Activated naive CD4-positive, alpha-beta T cell treated with anti-CD3 and anti-CD28 coated beads, Interleukin-2, amount 50 U/mL, for 72 hours (primary cell): ENCODE data around the gene USPL1. TPM values are rescaled to one million over a fixed set of nuclear protein-coding genes. Genes with fewer than 3 reads are reported as not detected.
"Not testable (repeated sequence)": the region's sequence is repeated elsewhere in the genome, so short reads cannot be mapped to it uniquely, and the experiment has no call there.

Source experiments
- ATAC-seq, 2 donors: fragments of 150-1000 bp; cut with Tn5 transposase; 2 replicates each; pipeline ENCODE4 v1.10.0; 2021; ENCODE audit warnings: mild to moderate bottlenecking in 2 of 2, moderate library complexity in 2 of 2
- DNase-seq, 2 donors: peaks; one replicate each; pipeline ENCODE4 v3.0.0; 2021 to 2022; ENCODE audit warnings: low spot score in 2 of 2
- H3K27ac Mint-ChIP-seq, 2 donors: one replicate each; pipeline ENCODE4 v1.8.0; 2022; ENCODE audit warnings: mild to moderate bottlenecking in 2 of 2, mixed read lengths in 2 of 2
- H3K36me3 Mint-ChIP-seq, 2 donors: one replicate each; pipeline ENCODE4 v1.8.0; 2022; ENCODE audit warnings: mixed read lengths in 2 of 2
- H3K9me3 Mint-ChIP-seq, 2 donors: one replicate each; pipeline ENCODE4 v1.8.0; 2022; ENCODE audit warnings: mixed read lengths in 2 of 2
- total RNA-seq, 2 donors: library from RNA; stranded (reverse); gene quantifications; one replicate each; pipeline ENCODE4 v1.2.3, GENCODE V29; 2022

Gene USPL1
- total RNA-seq, 2 donors from 2014 or later: 15.4 to 18.8 TPM

DNA sequence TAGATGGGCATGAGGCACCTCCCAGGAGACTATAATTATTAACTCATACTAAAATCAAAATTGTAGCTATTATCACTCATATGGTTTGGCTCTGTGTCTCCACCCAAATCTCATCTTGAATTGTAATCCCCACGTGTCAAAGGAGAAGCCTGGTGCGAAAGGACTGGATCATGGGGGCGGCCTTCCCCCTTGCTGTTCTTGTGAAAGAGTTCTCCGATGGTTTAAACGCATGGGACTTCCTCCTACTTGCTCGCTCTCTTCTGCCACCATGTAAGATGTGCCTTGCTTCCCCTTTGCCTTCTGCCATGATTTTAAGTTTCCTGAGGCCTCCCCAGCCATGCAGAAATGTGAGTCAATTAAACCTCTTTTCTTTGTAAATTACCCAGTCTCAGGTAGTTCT lies 10.5 kb upstream of the USPL1 start:
- not testable (repeated sequence) for H3K36me3 Mint-ChIP-seq, H3K27ac Mint-ChIP-seq, DNase-seq, ATAC-seq, H3K9me3 Mint-ChIP-seq

DNA sequence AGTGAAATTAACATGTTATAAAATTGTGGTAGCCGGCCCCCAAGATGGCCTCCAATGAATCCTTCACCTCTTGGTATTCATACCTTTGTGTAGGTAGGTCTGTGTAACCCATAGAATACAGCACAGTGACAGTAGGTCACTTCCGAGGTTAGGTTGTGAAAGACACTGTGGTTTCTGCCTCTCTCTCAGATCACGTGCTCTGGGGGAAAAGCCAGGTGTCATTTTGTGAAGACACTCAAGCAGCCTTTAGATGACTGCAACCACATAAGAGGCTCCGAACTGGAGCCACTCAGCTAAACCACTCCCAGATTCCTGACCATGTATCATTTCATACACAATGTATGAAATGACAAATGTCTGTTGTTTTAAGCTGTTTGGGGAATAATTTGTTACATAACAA lies 9.8 kb upstream of the USPL1 start:
- Mint-ChIP-seq H3K36me3 (no peaks in the 10 kb centered on the region), H3K9me3 (no peaks in the 10 kb centered on the region), H3K27ac (no peak overlapping the region)
- DNase-seq (peak; percentile 29 to 73), ATAC-seq (peak; percentile 96 to 100)

DNA sequence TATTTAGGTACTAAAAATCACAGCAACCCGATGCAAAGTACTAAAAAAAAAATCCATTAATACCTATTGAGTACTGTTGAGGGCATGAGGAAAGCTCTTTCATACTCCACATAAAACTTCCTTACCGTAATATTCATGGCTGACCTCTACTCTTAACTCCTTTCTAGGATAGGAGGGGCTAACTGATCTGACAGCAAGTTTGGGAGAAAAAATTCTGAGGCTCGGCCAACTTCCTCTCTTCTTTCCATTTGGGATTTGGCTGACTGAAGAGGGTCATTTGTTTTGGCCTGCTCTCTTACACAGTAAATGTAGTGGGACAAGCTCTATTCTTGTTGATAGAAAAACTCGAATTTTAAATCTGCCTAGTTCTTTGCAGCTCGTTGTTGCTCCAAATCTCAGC lies 9.4 kb upstream of the USPL1 start:
- Mint-ChIP-seq H3K27ac (no peak overlapping the region), H3K9me3 (no peaks in the 10 kb centered on the region), H3K36me3 (no peaks in the 10 kb centered on the region)
- DNase-seq (no peak), ATAC-seq (no peak)

DNA sequence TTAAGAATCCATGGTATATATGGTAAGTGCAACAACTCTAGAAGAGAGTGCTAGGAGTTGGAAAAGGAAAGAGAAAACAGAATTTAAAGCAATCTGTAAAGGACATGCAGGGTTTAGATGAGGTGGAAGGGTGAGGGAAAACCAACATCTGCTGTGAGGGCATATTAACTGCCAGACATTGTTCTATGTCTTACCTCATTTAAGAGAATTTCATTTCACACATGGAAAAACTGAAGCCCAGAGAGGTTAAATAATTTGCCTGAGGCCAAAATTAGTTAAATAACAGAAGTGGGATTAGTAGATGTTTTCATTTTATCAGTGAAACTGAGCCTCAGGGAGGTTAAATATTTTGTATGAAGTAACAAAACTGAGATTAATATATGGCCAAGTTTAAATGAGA lies 7.4 kb upstream of the USPL1 start:
- DNase-seq (no peak), ATAC-seq (no peak)
- no peak overlapping the region for H3K27ac Mint-ChIP-seq
- H3K9me3 Mint-ChIP-seq: no peaks in the 10 kb centered on the region
- H3K36me3 Mint-ChIP-seq: peaks cover 0 to 5% of the 10 kb centered on the region in 2 donors

DNA sequence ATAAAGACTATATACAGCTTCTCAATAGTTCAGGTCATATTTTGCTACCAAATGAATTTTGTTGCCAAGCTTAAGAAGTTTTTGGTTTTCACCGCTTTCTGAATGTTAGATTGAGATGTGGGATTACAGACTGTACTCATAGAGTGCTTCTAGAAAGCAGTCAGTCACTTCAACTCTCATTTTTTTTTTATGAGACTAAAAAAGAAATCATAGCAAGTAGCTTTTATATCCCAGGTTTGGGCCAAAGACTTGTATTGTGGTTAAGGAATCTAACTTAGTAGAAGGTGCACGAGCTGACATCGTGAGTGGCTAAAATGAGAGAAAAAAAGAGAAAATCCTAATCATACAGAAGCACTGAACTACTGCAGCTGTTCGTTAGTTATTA lies 2.2 kb upstream of the USPL1 start:
- H3K27ac Mint-ChIP-seq: no peak overlapping the region
- DNase-seq: no peak
- ATAC-seq: no peak

GRCh38 chr13:30615866-30616541 lies 1.7 kb upstream of the USPL1 start:
- no peak overlapping the region for H3K27ac Mint-ChIP-seq
- H3K36me3 Mint-ChIP-seq: peaks cover 0 to 5% of the 10 kb centered on the region in 2 donors
- DNase-seq: no peak
- no peaks in the 10 kb centered on the region for H3K9me3 Mint-ChIP-seq
- no peak for ATAC-seq

More for the DNA sequence above, 2.2 kb upstream of the USPL1 start:
- Mint-ChIP-seq H3K36me3 (peaks cover 0 to 5% of the 10 kb centered on the region in 2 donors), H3K9me3 (no peaks in the 10 kb centered on the region)

- no peaks in the 10 kb centered on the region for H3K9me3 Mint-ChIP-seq
These were observed 799 bp upstream of the USPL1 start for GRCh38 chr13:30616927-30617314.

GRCh38 chr13:30618186-30618929 lies 638 bp downstream of the USPL1 start:
- DNase-seq (peak in 1 of 2 donors; percentile 28), ATAC-seq (no peak)
- Mint-ChIP-seq H3K27ac (no peak overlapping the region), H3K36me3 (peaks cover 5 to 6% of the 10 kb centered on the region in 2 donors), H3K9me3 (no peaks in the 10 kb centered on the region)

More at GRCh38 chr13:30616927-30617314, 799 bp upstream of the USPL1 start:
- ATAC-seq: peak; percentile 42 to 52
- Mint-ChIP-seq H3K27ac (no peak overlapping the region), H3K36me3 (peaks cover 0 to 5% of the 10 kb centered on the region in 2 donors)
- DNase-seq: peak in 1 of 2 donors; percentile 49

GRCh38 chr13:30618930-30619279 lies 1.2 kb downstream of the USPL1 start:
- Mint-ChIP-seq H3K9me3 (no peaks in the 10 kb centered on the region), H3K27ac (no peak overlapping the region), H3K36me3 (peaks cover 4 to 9% of the 10 kb centered on the region in 2 donors)
- DNase-seq: no peak
- no peak for ATAC-seq

GRCh38 chr13:30619731-30620130 lies 2.0 kb downstream of the USPL1 start:
- H3K9me3 Mint-ChIP-seq: no peaks in the 10 kb centered on the region

DNA sequence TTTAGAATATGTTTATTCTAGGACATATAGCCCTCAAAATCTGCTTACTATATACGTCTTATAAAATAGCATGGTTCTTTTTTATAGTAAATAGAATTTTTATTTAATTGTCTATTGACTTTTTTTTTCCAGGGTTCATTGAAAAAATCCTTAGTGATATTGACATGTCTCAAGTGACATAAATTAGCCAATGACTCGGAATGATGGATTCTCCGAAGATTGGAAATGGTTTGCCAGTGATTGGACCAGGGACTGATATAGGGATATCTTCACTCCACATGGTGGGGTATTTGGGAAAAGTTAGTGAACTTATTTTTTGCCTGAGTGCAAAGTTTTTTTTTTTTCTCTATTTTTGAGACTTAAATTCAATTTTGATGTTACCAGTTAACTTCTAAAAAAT lies 3.2 kb downstream of the USPL1 start:
- Mint-ChIP-seq H3K27ac (no peak overlapping the region), H3K36me3 (peaks cover 16 to 20% of the 10 kb centered on the region in 2 donors), H3K9me3 (no peaks in the 10 kb centered on the region)
- ATAC-seq (no peak), DNase-seq (no peak)

More at GRCh38 chr13:30619731-30620130, 2.0 kb downstream of the USPL1 start:
- DNase-seq (no peak), ATAC-seq (no peak)
- Mint-ChIP-seq H3K27ac (no peak overlapping the region), H3K36me3 (peaks cover 10 to 14% of the 10 kb centered on the region in 2 donors)

- Mint-ChIP-seq H3K27ac (no peak overlapping the region), H3K9me3 (no peaks in the 10 kb centered on the region), H3K36me3 (peaks cover 16 to 20% of the 10 kb centered on the region in 2 donors)
- ATAC-seq (no peak), DNase-seq (no peak)
These were observed 4.8 kb downstream of the USPL1 start for GRCh38 chr13:30622551-30622950.

DNA sequence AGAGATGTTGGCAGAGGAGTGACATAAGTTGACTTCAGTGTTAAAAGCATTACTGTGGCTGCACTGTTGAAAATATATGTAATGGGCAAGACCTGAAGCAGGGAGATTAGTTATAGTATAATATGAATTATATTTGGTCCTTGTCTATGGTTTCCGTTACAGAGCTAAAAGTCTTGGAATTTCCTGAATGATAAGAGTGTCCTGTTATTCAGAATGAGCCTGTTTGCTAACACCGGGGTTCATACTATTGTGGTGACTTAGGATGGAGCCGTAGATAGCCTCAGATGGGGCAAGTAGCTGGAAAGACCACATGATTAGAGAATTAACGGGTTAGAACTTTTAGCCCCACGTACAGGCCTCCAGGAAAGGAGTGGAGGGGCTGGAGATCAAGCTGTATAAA lies 5.7 kb downstream of the USPL1 start:
- DNase-seq: no peak
- Mint-ChIP-seq H3K36me3 (peaks cover 16 to 21% of the 10 kb centered on the region in 2 donors), H3K9me3 (no peaks in the 10 kb centered on the region), H3K27ac (no peak overlapping the region)
- no peak for ATAC-seq

GRCh38 chr13:30624630-30625029 lies 6.9 kb downstream of the USPL1 start:
- Mint-ChIP-seq H3K36me3 (peaks cover 16 to 33% of the 10 kb centered on the region in 2 donors), H3K27ac (no peak overlapping the region), H3K9me3 (no peaks in the 10 kb centered on the region)
- no peak for DNase-seq
- no peak for ATAC-seq

- Mint-ChIP-seq H3K27ac (no peak overlapping the region), H3K36me3 (peaks cover 23 to 53% of the 10 kb centered on the region in 2 donors), H3K9me3 (peaks cover 0 to under 1% of the 10 kb centered on the region in 2 donors)
- DNase-seq (no peak), ATAC-seq (no peak)
These were observed 11.8 kb downstream of the USPL1 start for GRCh38 chr13:30629527-30629926.

DNA sequence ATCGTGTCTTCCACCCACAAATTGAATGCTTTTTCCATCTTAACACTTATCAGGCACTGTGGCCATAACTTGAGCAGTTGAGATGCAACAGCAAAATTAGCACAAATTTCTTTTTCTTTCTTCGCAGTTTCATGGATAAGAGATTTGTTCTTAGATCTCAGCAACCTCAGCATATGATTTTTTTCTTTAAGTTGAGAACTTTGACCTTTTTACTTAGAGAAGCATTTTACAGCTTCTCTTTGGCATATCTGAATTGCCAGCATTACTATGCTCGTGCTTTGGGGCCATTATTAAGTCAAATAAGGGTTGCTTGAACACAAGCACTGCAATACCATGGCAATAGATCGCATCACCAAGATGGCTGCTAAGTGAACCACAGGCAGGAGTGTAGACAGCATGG lies 16.1 kb downstream of the USPL1 start:
- ATAC-seq (no peak), DNase-seq (no peak)
- peaks cover 0 to 6% of the 10 kb centered on the region in 2 donors for H3K9me3 Mint-ChIP-seq
- peaks cover 26 to 52% of the 10 kb centered on the region in 2 donors for H3K36me3 Mint-ChIP-seq
- no peak overlapping the region for H3K27ac Mint-ChIP-seq

- ATAC-seq (no peak), DNase-seq (no peak)
- peaks cover 0 to 6% of the 10 kb centered on the region in 2 donors for H3K9me3 Mint-ChIP-seq
- peaks cover 26 to 50% of the 10 kb centered on the region in 2 donors for H3K36me3 Mint-ChIP-seq
- no peak overlapping the region for H3K27ac Mint-ChIP-seq
These were observed 17.1 kb downstream of the USPL1 start for GRCh38 chr13:30634838-30635237.

DNA sequence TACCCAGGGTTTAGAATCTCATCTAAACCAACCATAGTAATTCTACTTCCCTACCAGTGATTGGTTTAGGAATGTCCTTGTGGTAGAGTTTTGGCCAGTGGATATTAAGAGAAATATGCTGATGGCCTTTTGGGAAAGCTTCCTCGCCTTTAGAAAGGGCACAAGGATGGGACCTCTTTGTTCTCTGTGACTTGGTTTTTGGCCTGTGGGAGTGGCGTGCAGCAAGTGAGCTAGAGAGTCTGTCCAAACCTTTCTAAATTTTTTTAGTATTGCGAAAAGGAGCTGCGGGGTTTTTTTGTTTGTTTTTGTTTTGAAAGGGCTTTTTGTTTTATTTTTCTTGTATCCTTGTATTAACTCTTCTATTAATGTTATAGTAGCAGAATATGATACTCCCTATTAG lies 20.6 kb downstream of the USPL1 start:
- ATAC-seq: no peak
- Mint-ChIP-seq H3K36me3 (peaks cover 27 to 40% of the 10 kb centered on the region in 2 donors), H3K9me3 (peaks cover 0 to 6% of the 10 kb centered on the region in 2 donors), H3K27ac (peak overlapping the region in 1 of 2 donors; percentile 90)
- DNase-seq: no peak
